Measurements from ENCODE around the gene HDAC11. TPM values are rescaled to one million over a fixed set of nuclear protein-coding genes. Genes with fewer than 3 reads are reported as not detected.

The HDAC11 gene
- total RNA-seq, 1 donor from 2014 or later = 1.5 TPM

DNA sequence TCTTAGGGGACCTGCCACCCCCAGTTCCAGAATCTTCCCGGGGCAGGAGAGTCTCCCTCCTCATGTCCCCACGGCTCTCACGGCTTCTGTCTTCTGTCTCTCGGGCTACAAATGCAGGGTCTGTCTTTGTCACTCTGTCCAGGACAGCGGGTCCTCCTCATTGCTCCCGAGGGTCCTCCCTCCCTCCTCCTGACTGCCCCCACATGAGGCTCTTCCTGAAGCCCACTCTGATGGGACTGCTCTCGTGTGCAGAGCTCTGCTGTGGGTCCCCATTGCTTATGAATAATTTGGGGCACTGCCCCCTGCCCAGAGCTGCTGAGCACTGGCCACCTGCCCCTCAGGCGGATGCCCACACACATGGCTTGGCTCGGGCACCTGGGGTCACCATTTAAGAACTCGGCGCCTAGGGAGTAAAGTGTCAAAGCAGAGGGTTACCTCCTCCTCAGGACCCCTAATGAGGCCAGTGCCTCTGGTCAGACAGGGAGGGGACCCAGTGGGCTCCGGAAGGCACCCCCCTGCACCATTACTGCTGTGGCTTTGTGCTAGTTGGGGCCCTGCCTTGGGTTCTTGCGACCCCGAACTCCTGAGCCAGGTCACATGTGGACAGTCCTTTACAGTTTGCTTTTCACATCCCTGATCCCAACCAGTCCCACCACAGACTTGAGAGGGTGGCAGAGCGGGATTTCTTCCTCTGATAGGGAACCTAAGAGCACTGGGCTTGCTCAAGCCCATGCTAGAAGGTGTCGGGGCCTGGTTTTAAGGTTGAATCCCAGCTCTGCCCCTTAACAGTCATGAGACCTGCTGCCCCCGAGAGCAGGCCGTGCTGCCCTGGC is 22.1 kb downstream of the HDAC11 start:
- intact Hi-C loops (cut with micrococcal nuclease) = no loop called here
- no peaks in the 10 kb centered on the region for H3K36me3 Mint-ChIP-seq (ENCODE audit: low read depth)
- no peaks in the 10 kb centered on the region for H3K9me3 Mint-ChIP-seq
- no peak overlapping the region for H3K4me3 Mint-ChIP-seq
- no peak overlapping the region for H3K27ac Mint-ChIP-seq
- peaks cover 2% of the 10 kb centered on the region for H3K4me1 Mint-ChIP-seq
- DNase-seq = no peak
- no peaks in the 10 kb centered on the region for H3K27me3 Mint-ChIP-seq

DNA sequence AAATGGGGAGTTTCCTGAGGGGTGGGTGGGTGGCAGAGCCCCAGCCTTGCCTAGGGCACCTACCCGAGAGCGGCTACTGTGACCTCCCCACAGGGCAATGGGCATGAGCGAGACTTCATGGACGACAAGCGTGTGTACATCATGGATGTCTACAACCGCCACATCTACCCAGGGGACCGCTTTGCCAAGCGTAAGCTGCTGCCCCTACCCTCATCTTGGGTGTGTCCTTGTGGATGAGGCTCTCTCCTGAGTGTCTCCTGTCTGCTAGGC is 22.6 kb downstream of the HDAC11 start:
- no peak for DNase-seq
- Mint-ChIP-seq H3K27me3 (no peaks in the 10 kb centered on the region), H3K27ac (no peak overlapping the region), H3K4me1 (no peaks in the 10 kb centered on the region), H3K4me3 (no peak overlapping the region), H3K36me3 (ENCODE audit: low read depth) (no peaks in the 10 kb centered on the region), H3K9me3 (no peaks in the 10 kb centered on the region)
- intact Hi-C loops (cut with micrococcal nuclease) = no loop called here

DNA sequence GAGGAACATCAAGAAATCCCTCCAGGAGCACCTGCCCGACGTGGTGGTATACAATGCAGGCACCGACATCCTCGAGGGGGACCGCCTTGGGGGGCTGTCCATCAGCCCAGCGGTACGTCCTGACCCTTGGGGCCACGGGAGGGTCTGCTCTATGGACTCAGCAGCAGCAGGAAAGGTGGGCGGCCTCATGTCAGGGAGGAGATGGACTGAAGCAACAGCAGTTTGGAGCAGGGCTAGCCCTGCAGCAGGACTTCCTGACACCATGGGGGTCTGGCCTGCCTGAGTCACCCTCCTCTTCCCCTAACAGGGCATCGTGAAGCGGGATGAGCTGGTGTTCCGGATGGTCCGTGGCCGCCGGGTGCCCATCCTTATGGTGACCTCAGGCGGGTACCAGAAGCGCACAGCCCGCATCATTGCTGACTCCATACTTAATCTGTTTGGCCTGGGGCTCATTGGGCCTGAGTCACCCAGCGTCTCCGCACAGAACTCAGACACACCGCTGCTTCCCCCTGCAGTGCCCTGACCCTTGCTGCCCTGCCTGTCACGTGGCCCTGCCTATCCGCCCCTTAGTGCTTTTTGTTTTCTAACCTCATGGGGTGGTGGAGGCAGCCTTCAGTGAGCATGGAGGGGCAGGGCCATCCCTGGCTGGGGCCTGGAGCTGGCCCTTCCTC is 24.2 kb downstream of the HDAC11 start:
- no peaks in the 10 kb centered on the region for H3K36me3 Mint-ChIP-seq (ENCODE audit: low read depth)
- H3K4me1 Mint-ChIP-seq = no peaks in the 10 kb centered on the region
- no peaks in the 10 kb centered on the region for H3K27me3 Mint-ChIP-seq
- intact Hi-C loops (cut with micrococcal nuclease) = no loop called here
- no peak for DNase-seq
- H3K27ac Mint-ChIP-seq = no peak overlapping the region
- no peak overlapping the region for H3K4me3 Mint-ChIP-seq
- no peaks in the 10 kb centered on the region for H3K9me3 Mint-ChIP-seq

DNA sequence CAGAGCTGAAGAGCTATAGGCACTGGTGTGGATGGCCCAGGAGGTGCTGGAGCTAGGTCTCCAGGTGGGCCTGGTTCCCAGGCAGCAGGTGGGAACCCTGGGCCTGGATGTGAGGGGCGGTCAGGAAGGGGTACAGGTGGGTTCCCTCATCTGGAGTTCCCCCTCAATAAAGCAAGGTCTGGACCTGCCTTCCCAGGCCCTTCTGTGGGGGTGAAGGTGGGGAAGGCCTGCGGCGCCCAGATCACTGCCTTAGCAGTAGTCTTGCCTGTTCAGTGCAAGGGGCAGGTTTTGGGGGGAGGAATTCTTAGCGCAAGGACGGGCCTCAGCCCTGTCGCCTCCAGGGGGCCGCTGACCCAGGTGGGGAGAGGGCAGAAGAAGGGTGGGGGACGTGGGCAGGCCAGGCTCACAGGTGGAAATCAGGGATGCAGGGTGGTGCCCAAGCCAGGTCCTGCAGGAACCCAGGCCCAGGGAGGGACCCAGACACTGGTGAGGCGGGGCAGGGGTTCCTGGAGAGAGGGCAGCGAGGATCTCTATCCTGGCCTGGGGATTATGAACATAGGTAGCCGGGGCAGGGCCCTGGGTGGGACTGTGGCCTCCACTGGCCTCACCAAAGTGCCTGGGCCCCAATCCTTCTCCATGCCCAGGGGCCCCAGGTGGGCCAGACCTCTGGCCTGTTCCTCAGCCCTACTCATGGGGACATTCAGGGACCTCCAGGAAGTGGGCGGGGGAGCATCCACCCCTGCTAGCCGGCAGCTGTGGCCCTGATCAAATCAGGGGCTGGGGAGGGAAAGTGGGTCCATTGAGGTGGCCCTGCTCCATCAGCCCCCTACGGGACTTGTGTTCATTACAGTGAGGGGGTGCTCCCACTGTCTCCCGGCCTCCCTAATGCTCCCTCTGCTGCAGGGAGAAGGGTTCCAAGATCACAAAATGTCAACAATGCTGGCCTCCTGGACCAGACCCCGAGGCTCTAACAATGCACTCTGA is 25.3 kb downstream of the HDAC11 start:
- no peak overlapping the region for H3K4me3 Mint-ChIP-seq

DNA sequence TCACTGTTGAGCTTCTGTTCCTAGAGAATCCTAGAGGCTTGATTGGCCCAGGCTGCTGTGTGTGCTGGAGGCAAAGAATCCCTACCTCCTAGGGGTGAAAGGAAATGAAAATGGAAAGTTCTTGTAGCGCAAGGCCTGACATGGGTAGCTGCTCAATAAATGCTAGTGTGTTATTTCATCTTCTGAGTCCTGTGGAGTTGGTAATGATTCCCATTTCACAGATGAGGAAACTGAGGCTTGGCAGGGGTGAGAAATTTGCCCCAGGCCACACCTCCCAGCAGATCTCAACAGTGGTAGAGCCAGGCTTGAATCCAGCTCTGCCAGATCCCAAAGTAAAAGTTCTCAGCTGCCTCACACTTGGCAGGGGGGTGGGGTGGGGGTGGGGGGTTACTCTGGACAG is 26.1 kb downstream of the HDAC11 start:
- Mint-ChIP-seq H3K36me3 (ENCODE audit: low read depth) (no peaks in the 10 kb centered on the region), H3K4me1 (no peaks in the 10 kb centered on the region), H3K9me3 (no peaks in the 10 kb centered on the region), H3K4me3 (no peak overlapping the region), H3K27me3 (no peaks in the 10 kb centered on the region), H3K27ac (no peak overlapping the region)
- DNase-seq = no peak
- intact Hi-C loops (cut with micrococcal nuclease) = no loop called here

More for the DNA sequence above, 25.3 kb downstream of the HDAC11 start:
- Mint-ChIP-seq H3K27ac (no peak overlapping the region), H3K36me3 (ENCODE audit: low read depth) (no peaks in the 10 kb centered on the region), H3K4me1 (no peaks in the 10 kb centered on the region), H3K27me3 (no peaks in the 10 kb centered on the region), H3K9me3 (no peaks in the 10 kb centered on the region)
- intact Hi-C loops (cut with micrococcal nuclease) = no loop called here
- no peak for DNase-seq

DNA sequence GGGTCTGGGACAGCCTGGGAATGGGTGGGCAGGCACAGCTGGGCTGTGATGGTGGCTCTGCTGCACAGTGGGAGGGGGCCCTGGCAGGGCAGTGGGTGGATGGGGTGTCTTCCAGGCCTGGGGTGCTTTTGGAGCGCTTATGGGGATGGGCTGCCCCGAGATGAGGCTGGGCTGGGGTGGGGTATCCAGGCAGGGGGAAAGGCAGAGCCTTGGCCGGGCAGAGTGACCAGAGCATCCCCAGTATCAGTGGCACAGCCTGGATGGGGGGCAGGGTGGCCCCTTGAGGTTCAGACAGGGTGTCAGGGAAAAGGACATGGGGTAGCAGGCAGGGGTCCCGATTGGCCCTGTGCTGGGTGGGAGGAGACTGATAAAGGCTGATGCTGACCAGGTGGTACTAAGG is 26.6 kb downstream of the HDAC11 start:
- intact Hi-C loops (cut with micrococcal nuclease) = no loop called here
- no peaks in the 10 kb centered on the region for H3K9me3 Mint-ChIP-seq
- H3K27ac Mint-ChIP-seq = no peak overlapping the region

DNA sequence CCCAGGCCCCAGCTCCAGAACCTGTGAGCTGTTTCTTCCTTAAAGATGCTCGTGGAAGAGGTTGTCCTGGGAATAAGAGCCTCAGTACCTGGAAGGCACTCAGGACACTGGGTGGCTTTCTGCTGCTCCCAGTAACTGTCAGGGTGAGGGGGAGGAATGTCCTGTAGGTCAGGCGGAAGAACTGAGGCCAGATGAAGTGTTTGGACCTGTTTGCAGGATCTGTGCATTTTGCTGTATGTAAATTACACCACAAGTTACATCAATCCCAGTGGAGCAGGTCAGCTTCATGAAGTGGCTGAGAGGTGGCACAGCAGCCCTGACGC is 27.1 kb downstream of the HDAC11 start:
- Mint-ChIP-seq H3K9me3 (no peaks in the 10 kb centered on the region), H3K36me3 (ENCODE audit: low read depth) (no peaks in the 10 kb centered on the region), H3K4me1 (no peaks in the 10 kb centered on the region), H3K4me3 (no peak overlapping the region), H3K27ac (no peak overlapping the region), H3K27me3 (no peaks in the 10 kb centered on the region)
- no peak for DNase-seq
- intact Hi-C loops (cut with micrococcal nuclease) = no loop called here

More for the DNA sequence above, 26.6 kb downstream of the HDAC11 start:
- Mint-ChIP-seq H3K4me3 (no peak overlapping the region), H3K36me3 (ENCODE audit: low read depth) (no peaks in the 10 kb centered on the region), H3K27me3 (no peaks in the 10 kb centered on the region), H3K4me1 (no peaks in the 10 kb centered on the region)
- no peak for DNase-seq

DNA sequence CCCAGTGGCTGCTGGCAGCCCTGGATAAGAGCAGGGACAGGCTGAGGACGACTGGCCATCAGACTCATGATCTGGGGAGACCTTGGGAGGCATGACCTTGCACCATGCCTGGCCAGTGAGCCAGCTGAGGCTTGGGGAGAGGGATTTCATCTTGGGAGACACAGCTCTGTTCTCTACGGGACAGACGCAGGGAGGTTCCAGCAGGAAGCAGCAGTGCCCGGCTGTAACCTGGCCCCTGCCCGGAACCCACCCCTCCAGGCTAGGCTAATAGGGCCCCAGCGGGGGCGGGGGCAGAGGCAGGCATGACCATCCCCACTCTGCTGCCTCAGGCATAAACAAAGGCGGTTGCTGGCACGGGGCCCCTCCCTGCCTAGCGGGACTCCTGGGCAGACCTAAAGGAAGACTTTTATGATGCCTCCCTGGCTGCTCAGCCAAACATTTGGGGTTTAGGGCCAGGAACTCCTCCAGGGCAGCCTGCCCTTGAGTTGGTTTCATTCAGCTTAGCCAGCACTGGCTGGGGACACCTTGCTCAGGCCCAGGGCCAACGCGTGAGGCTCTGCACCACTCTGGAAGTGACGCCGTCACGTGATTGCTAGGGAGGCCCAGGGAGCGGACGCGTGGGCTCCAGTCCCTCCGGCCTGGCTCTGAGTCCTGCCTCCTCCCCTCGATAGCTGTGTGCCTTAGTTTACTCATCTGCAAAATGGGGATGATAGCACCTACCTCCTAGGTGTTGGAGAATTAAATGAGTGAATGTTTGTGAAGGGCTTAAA is 27.6 kb downstream of the HDAC11 start:
- H3K27me3 Mint-ChIP-seq = no peaks in the 10 kb centered on the region
- no peaks in the 10 kb centered on the region for H3K9me3 Mint-ChIP-seq
- H3K4me3 Mint-ChIP-seq = no peak overlapping the region
- DNase-seq = no peak
- no peaks in the 10 kb centered on the region for H3K36me3 Mint-ChIP-seq (ENCODE audit: low read depth)
- no peaks in the 10 kb centered on the region for H3K4me1 Mint-ChIP-seq
- H3K27ac Mint-ChIP-seq = no peak overlapping the region
- intact Hi-C loops (cut with micrococcal nuclease) = no loop called here

DNA sequence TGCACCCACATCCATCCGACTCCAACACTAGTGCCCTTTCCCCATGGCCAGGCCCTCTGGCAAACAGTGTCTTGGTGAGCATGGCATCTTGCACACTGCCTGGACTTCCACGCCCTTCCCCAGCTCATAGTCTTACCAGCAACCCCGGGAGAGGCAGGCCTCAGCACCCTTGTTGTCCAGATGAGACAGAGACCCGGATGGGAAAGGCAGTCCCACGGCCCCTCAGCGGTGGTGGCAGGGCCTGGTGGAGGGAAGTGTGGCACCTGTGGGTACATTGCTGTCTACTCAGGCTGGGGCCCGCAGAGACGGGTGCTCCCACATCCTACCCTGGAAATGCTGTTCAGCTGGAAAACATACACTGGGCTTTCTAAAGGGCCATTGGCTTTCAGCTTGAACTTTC is 28.4 kb downstream of the HDAC11 start:
- Mint-ChIP-seq H3K27ac (no peak overlapping the region), H3K4me3 (no peak overlapping the region), H3K9me3 (no peaks in the 10 kb centered on the region), H3K36me3 (ENCODE audit: low read depth) (no peaks in the 10 kb centered on the region), H3K27me3 (no peaks in the 10 kb centered on the region), H3K4me1 (no peaks in the 10 kb centered on the region)
- no peak for DNase-seq
- intact Hi-C loops (cut with micrococcal nuclease) = no loop called here

DNA sequence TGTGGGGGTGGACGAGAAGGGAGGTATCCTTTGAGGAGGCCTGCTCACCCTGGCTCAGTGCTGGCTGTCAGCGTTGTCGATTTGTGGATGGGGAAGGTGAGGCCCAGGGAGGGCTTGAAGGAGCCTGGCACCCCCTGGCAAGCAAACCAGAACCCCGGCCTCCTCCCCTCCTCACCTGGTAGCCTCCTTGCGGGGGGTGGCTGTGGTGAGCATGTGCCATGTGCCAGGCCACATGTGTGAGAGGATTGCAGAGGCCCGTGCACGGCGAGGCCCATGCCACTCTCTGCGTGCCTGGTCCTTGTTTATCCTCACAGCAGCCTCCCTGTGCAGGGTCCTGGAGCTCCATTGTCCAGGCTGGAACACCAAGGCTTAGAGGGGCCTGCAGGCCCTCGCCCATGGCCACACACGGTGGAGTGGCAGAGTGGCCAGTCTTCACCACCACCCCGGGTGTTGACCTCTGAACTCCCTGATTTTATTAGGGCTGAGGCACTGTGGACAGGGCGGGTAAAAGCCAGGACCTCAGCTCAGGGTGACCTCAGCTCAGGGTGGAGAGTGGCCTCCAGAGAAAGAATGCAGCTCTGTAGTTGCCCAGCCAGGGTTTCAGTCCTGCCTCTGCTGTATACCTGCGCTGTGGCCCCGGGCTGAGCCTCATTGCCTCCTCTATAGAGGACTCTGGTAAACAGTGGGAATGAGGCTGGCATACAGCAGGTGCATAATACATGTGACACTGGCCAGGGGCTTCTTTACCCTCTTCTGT is 29.1 kb downstream of the HDAC11 start:
- DNase-seq = no peak
- Mint-ChIP-seq H3K9me3 (no peaks in the 10 kb centered on the region), H3K27me3 (no peaks in the 10 kb centered on the region), H3K36me3 (ENCODE audit: low read depth) (no peaks in the 10 kb centered on the region), H3K27ac (no peak overlapping the region), H3K4me3 (no peak overlapping the region), H3K4me1 (no peaks in the 10 kb centered on the region)
- intact Hi-C loops (cut with micrococcal nuclease) = no loop called here

DNA sequence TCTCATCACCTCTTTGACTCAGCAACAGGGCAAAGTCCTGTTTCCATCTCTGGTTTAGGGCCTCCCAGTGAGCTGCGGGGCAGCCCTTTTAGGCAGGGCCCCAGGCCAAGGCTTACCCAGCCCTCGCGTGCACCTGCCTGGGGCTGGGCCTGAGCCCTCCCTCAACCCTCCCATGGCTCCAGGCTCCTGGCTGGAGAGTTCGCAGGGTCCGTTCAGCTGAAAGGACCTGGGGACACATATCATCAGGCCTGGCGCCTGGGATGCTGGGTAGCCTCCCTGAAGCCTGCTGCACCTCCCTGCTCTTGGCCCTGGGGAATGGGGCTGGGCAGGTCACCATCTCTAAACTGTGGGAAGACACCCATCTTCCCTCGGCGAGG is 29.7 kb downstream of the HDAC11 start:
- H3K4me1 Mint-ChIP-seq = no peaks in the 10 kb centered on the region
- no peaks in the 10 kb centered on the region for H3K36me3 Mint-ChIP-seq (ENCODE audit: low read depth)

DNA sequence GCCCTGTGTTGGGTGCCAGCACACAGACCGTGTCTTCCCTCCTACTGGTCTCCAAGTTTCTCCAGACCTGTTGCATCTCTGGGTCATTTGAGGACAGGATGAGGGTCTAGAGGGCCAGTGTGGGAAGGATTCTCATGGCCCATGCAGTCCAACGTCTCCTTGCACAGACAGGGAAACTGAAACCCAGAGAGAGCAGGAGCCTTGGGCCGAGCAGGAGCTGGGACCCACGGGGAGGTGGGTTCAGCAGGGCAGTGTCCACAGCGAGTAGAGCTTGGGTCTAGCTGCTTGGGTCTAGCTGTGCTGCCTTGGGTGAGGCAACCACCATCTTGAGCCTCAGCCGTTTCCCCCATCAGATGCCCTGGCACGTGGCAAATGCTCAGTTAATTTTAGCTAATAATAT is 32.3 kb downstream of the HDAC11 start:
- Mint-ChIP-seq H3K9me3 (no peaks in the 10 kb centered on the region), H3K4me1 (no peaks in the 10 kb centered on the region), H3K36me3 (ENCODE audit: low read depth) (no peaks in the 10 kb centered on the region), H3K27ac (no peak overlapping the region), H3K27me3 (no peaks in the 10 kb centered on the region), H3K4me3 (no peak overlapping the region)
- intact Hi-C loops (cut with micrococcal nuclease) = no loop called here
- DNase-seq = no peak

More for the DNA sequence above, 29.7 kb downstream of the HDAC11 start:
- no peak for DNase-seq
- Mint-ChIP-seq H3K9me3 (no peaks in the 10 kb centered on the region), H3K4me3 (no peak overlapping the region), H3K27me3 (no peaks in the 10 kb centered on the region), H3K27ac (no peak overlapping the region)
- intact Hi-C loops (cut with micrococcal nuclease) = no loop called here
